Skin of body (tissue), 2 donors: ENCODE results near the gene ABCA13. TPM values are rescaled to one million over a fixed set of nuclear protein-coding genes. Genes with fewer than 3 reads are reported as not detected.

Experiments
- DNase-seq: peaks from one replicate; lab custom pipeline; 2025; lab: John Stamatoyannopoulos, UW
- total RNA-seq: library from RNA; depleted of rRNA; stranded (reverse); fragments of >200 nt; gene quantifications from one replicate; pipeline ENCODE4 v1.2.3, GENCODE V29; 2014

The ABCA13 gene
- total RNA-seq, 1 donor from 2014 or later = 5.6 TPM

DNA sequence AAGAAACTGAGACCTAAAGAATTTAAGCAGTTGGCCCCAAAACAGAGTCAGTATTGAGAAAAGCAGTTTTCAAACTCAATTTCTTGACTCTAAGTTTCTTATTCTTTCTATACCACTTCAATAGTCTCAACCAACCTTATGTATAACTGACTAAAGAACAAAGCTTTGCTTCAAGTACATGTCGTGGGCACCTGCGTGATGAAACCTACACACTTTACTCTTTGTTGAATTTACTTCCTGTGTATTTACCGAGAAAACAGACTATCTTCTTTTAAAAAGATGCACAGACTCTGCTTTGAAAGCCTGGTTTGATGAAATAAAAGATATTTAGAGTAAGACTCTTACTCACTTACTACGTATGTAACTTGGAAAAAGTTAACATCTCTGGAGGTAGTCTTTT is 455.9 kb downstream of the ABCA13 start:
- DNase-seq = no peak

DNA sequence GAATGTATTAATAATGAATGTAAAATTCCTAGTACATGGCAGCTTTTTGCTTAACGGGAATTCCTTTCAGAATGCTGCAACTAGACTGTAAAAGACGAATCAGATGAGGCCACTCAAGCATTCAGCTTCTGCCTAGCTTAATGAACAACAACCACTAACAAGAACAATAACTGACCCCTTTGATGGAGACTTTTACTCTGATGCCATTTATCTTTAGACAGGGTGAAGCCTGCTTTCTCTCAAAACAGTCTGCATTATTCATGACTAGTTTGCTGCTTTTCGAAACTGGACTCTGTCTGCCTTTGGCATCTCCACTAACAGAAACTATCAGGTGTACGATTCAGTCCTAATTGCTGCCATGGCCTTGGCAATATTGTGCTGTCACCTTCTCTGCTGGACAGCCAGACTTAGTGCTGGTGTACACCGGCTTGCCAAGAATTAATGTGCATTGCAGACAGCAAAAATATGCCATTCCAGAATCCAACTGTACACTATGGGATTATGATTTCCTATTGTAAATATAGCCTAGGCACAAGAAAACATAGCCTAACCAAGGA is 457.6 kb downstream of the ABCA13 start:
- no peak for DNase-seq

DNA sequence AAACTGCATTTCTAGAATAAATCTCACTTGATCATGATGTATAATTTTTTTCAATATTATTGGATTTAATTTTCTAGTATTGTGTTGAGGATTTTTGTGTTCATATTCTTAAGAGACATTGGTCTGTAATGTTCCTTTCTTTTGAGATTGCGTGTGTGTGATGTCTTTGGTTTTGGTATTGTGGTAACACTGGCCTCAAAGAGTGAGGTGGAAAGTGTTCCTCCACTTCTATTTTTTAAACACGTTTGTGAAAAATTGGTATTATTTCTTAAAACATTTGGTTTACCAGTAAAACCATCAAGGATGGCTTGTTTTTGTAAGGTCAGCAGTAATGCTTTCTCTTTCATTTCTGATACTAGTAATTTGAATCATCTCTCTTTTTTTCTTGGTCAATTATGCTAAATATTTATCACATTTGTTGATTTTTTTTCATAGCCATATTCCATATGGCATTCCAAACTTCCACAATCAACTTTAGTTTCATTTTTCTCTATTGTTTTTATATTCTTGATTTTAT is 462.9 kb downstream of the ABCA13 start:
- DNase-seq = no peak

DNA sequence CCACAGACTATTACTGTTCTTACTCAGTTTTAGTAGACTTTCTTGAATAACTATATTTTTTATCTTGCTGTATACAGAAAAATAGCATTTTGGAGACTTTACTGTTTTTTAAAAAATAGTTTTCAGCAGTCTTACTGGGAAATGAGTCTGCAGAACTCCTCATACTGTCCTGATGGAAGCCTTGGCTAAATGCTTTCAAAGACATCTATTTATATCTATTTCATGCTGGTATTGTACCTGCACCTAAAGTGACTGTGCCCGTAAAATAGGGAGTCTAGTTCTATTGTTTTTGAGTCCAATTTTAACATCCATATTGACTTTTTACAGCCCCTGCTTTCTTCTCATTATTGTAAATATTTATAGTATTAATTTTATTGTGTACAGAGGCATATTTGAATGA is 464.5 kb downstream of the ABCA13 start:
- DNase-seq = no peak

DNA sequence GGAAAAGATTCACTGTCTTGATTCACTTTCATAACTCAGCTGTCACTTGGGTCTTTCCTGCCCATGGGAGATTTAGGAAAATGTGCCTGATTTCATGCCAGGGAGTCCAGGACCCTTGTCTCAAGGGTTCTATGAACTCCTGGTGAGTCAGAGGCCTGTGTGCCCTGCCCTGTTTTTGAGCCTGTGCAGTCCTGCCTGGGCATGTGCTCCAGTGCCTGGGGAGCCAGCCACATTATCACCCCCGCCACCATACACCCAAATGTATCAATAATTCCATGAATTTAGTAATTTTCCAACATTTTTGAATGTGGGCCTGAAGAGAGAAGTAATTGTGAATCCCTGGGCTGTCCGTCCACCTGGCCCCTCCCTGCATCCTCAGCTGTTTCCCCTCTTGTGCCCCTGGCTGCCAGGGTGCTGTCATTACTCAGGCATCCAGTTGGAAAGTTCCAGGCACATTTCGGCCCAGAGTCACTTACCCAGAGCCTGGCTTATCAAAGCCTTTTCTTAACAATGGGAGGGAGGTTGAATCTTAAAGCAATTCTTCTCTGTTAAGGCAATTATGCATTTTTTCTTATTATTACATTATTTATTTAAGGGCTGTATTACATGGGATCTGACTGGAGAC is 465.2 kb downstream of the ABCA13 start:
- DNase-seq = no peak

DNA sequence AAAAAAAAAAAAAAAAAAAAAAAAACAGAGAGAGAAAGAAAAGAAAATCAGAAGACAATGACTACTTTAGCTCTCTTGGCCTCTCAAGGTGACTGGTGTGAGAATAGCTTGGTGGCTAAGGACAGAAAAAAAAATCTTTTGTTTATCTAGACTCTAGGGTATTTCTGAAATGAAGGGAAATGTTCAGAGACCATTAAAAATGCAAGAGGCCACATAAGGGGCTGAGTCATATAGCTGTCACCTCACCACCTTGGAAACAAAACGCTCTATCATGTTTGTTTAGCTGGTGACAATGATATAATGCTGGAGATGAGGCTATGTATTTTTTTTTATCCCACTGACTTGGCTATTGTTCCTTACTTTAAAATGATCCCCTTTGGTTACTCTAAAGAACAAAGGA is 466.1 kb downstream of the ABCA13 start:
- DNase-seq = no peak

DNA sequence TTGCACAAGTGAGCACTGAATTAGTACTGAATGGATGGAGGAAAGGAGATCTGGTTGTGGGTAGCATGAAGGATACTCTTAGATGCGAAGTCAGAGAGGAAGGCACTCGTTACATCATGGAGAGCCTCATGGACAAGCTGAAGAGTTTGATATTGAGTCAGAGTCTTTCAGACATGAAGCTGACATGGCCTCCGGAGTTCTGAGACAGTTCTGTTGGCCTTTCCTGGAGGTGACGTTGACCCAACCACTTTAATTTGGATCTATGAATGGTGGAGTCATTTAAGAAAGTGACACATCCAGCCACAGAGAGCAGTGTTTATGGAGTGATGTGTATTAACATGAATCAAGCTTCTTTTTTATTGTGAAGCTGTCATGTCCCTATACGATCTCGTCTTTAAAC is 466.8 kb downstream of the ABCA13 start:
- DNase-seq = no peak

DNA sequence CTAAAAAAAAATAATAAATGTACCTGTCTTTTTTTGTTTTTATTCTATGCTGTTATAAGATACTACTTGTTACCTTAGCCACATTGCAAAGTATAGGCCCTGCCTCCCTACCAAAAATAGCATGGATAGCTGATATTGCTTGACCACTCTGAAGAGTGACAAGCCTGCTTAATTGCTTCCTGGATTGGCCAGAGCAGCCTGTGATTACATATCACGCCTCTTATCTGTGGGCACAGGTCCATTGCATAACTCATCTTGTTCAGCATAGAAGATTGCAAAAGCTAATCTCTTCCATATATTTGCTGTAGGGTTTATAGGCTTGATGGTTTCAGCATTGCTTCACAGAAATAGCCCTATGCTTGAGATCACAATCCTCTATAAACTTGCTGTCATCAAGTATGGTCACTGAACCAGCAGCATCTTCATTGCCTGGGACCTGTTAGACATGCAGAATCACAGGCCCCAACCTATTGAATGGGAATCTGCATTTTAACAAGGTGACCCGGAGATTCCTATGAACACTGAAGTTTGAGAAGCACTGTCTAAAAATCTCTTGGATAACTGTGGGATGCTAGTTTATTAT is 472.3 kb downstream of the ABCA13 start:
- DNase-seq = no peak

DNA sequence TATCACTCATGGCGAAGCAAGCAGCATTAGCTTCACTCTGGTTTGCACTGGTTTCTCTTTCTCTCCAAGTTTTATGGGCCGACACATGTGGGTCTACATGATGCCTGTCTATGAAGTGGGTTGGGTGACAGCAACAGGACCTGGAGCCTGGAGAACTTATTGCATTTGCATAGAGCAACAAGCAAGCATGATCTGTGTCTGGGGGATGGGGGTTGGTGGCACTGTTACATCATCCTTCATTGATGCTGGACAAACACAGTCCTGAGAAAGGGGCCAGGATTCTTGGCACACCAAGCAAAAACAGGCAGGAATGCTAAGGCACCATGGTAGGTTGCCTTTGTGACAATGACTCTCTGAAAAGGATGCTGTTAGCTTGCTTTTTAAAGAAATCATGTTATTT is 486.9 kb downstream of the ABCA13 start:
- no peak for DNase-seq

DNA sequence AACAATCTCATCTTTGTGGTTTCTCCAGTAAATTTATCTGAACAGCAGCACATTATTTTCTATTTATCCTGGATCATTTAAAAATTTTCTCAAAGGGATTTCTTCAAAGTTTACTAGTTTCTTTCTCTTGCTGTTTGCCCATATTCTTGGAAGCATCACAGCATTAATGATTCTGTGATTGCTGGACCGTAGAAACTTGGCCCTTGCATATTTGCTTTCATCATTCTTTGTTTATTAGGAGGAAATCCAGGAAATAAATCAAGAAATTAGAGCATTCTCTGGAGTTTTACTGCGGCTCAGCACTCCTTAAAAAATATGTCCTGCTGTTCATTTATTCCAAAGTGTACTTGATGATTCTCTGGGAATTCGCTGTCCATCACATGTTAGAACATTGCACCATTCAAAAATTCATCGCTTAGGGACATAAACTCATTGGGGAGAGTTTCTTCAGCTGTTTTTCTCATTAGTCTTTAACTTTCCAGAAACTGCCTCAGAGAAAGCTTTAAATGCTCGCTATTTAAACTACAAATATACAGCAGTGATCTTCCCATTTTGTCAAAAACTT is 489.1 kb downstream of the ABCA13 start:
- peak; percentile 36 for DNase-seq

DNA sequence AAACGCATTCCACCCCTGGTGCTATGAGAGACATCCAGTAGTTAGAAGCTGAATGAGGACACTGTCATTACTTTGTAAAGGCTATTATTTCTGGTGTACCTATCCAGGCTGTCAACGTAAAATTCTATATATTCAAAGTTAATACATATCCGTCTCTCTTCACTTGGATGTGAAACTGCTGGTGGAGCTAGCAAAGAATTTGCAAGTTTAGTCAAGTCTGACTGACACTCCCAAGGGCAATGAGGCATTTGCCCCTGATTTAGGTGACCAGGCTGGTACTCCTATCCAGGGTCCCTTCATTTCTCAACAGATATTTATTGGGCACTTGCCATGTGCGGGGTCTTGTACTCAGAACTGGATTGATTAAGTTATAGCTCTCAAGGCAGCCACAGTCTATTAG is 493.0 kb downstream of the ABCA13 start:
- DNase-seq = no peak

DNA sequence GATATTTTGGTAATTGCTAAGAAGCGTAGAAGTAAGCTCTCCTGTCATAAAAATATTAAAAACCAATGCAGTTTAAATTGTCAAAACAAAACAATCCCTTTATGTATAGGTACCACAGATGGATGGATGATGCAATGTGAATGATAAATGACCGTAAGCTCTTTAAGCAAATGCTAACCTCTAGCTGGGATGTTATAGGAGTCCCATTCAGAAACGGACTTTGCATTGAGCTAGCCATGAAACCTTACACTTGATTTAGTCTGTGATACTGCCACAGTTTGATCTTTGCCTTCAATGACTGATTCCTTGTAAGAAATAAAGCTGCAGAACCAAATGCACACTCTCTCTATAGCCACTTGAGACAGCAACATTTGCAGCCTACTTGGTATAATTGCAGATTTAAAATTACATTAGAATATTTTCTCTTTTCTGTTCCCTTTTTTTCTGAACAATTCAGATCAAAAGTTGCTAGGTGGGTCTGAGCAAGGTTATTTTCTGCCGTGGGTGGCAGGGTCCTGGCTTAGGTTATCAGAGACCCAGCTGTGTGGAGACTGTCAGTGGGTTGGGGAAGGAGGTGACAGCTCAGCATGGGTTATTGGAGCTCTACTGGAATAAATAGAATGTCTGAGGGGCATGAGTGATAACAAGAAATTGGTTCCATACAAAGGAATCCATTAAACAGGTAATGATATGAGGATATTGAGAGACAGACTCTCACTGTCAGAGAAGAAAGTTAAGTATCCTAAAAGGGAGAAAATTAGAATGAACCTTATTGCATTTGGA is 494.3 kb downstream of the ABCA13 start:
- DNase-seq = no peak

DNA sequence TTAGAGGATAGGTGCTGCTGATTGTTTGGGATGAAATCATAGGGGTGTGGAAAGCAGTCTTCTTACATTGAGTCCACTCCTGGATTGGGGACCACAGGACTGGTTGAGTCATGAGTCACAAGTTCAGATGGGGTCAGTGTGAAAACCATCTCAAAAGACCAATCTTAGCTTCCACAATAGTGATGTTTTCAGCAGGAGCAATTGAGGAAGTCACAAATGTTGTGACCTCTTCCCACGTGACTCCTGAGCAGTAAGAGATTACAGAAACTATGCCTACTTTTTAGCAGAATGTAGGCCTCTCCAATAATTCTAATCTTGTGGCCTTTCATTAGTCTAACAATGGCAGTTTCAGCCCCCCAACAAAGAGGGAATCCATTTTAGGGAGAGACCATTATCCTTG is 496.1 kb downstream of the ABCA13 start:
- no peak for DNase-seq

DNA sequence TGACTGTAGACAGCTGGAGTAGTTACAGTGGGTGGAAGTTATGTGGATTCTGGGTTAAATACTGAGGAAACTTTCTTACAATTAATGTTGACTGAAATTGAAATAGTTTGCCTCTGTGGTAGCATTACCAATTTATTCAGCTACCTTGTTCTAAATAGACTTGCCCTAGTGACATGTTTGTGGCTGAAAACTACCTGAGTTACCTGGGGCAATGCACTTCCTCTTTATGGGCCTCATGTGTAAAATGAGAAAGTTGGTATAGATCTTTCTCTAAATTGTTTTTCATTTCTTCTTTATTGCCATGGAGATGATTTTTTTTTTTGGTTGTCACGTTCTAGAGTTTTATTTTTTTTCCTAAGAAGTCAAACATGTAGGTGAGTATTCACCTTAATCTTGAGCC is 500.4 kb downstream of the ABCA13 start:
- DNase-seq = no peak

DNA sequence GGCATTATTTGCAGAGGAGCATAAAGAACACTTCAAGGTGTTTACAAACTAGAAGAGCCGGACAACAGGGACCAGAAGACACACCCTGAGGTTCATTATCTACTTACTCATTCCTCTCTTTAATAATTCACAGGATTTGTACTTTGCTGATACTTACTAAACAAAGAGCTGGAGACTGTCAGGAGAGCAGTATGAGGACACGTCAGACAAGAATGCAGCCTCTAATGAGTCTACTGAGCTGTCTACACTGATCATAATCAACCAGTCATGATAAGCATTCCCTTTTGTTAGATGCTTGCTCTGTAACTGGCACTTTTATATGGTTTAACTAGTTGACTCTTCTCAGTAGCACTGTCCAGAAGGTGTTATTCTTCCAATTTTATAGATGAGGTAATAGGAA is 509.7 kb downstream of the ABCA13 start:
- no peak for DNase-seq

DNA sequence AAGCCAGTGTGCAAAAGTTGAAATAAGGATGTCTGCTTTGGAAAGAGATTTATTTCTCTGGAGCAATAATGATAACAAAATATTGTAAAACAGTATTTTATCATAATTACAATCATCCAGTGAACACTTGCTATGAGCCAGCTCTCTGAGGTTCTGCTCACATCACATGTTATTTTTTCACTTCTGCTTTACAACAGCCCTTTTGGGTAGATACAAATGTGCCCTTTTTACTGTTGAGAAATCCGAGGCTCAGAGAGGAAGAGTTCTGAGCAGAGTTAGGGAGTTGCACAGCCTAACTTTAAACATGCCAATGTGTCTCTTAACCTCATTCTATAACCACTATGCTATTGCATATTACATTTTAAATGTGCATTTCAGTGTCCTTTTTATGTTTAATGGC is 520.5 kb downstream of the ABCA13 start:
- no peak for DNase-seq

Other genes with a start within 250 kb of the ABCA13 start
- 0.30 TPM for gene PKD1L1, start 223.0 kb upstream of the ABCA13 start, total RNA-seq
- gene HUS1, start 191.8 kb upstream of the ABCA13 start, total RNA-seq = 17.7 TPM
- not detected for gene SUN3, start 142.4 kb upstream of the ABCA13 start, total RNA-seq
- gene C7orf57, start 135.9 kb upstream of the ABCA13 start, total RNA-seq = 0.10 TPM
- 3.2 TPM for gene UPP1, start 82.2 kb upstream of the ABCA13 start, total RNA-seq